Measurements from ENCODE around the gene CHAC1.

GRCh38 chr15:40981186-40981585, 27.9 kb downstream of the CHAC1 start:
- TF ChIP-seq POLR2A (IDR thresholded peaks at IDR 0.05): no peak
- no peak for TF ChIP-seq CTCF (IDR thresholded peaks at IDR 0.05)

Measured in right lobe of liver (tissue), 4 donors.